Endothelial cell of umbilical vein (primary cell): Measurements from ENCODE around the gene ATXN1. TPM values are rescaled to one million over a fixed set of nuclear protein-coding genes. Genes with fewer than 3 reads are reported as not detected.

Experiments used
- BruUV-seq: library from RNA; stranded (reverse); fragments of 400-500 nt; replicated peaks from 2 replicates; lab custom pipeline; 2021; lab: Mats Ljungman, UMichigan
- CTCF ChIA-PET: fragments of 300-600, 350-600 bp; sonication (Branson Sonifier 250); formaldehyde crosslinking; loops from one replicate; lab custom pipeline; 2021; ENCODE audit warnings: antibody characterized with exemption, inconsistent platforms; lab: Charles Lee
- POLR2A ChIA-PET: fragments of 300-600, 350-600 bp; sonication (Branson Sonifier 250); formaldehyde crosslinking; loops from one replicate; lab custom pipeline; 2021; ENCODE audit warnings: antibody characterized with exemption, inconsistent platforms; lab: Charles Lee
- DNase-seq: peaks from one replicate; pipeline ENCODE4 v3.0.0-alpha.2; 2011; ENCODE audit warnings: low read depth, low spot score
- FAIRE-seq: peaks from 2 replicates; lab custom pipeline; 2011; peaks lifted over from hg19 to GRCh38; lab: Jason Lieb, UNC
- H2AFZ ChIP-seq: 2 replicates; pipeline ENCODE4 v1.6.0; 2012; ENCODE audit warnings: low read depth, low read length, control low read depth, inconsistent platforms
- H3K27ac ChIP-seq: 2 replicates; pipeline ENCODE4 v1.5.1; 2011; ENCODE audit warnings: low read depth, mild to moderate bottlenecking, control low read depth, low read length, moderate library complexity; ENCODE audit not compliant: insufficient read depth
- H3K27me3 ChIP-seq, 2 experiments: 2 replicates each; pipeline versions ENCODE4 v1.6.0 to v1.6.1; 2011; ENCODE audit warnings: low read length in 2 of 2, mixed read lengths in 1 of 2; ENCODE audit not compliant: control insufficient read depth in 2 of 2, insufficient read depth in 2 of 2
- H3K36me3 ChIP-seq, 2 experiments: 2 replicates in 1 of 2; 3 replicates in 1 of 2; pipeline ENCODE4 v1.5.1; 2011; ENCODE audit warnings: low read length in 2 of 2, mild to moderate bottlenecking in 1 of 2, moderate library complexity in 1 of 2; ENCODE audit not compliant: control insufficient read depth in 2 of 2, insufficient read depth in 2 of 2; ENCODE audit errors: extremely low read depth in 1 of 2
- H3K4me1 ChIP-seq: 3 replicates; pipeline ENCODE4 v1.5.1; 2011; ENCODE audit warnings: mild to moderate bottlenecking, low read length; ENCODE audit not compliant: control insufficient read depth, insufficient read depth; ENCODE audit errors: extremely low read depth
- H3K4me2 ChIP-seq: 2 replicates; pipeline ENCODE4 v1.6.1; 2011; ENCODE audit warnings: low read length, control low read depth, mixed read lengths; ENCODE audit not compliant: insufficient read depth
- H3K4me3 ChIP-seq, 3 experiments: fragments of 200-600 bp in 1 of 3; sonication (generic), shearing (Covaris generic) in 1 of 3; replicated peaks in 1 of 3; 2 replicates each; pipeline ENCODE4 v1.5.1; 2011 to 2016; ENCODE audit warnings: control low read depth in 3 of 3, low read length in 3 of 3, mild to moderate bottlenecking in 2 of 3, inconsistent platforms in 1 of 3, low read depth in 1 of 3, moderate library complexity in 1 of 3; ENCODE audit not compliant: insufficient read depth in 1 of 3
- H3K79me2 ChIP-seq: 2 replicates; pipeline ENCODE4 v1.6.0; 2012; ENCODE audit warnings: low read length, inconsistent platforms; ENCODE audit not compliant: control insufficient read depth, insufficient read depth
- H3K9ac ChIP-seq: replicated peaks from 2 replicates; pipeline ENCODE3; 2011; ENCODE audit warnings: low read length, control low read depth; ENCODE audit not compliant: insufficient read depth; ENCODE audit errors: extremely low read depth
- H3K9me1 ChIP-seq: replicated peaks from 3 replicates; pipeline ENCODE4 v1.6.0; 2011; ENCODE audit warnings: mild to moderate bottlenecking, low read length; ENCODE audit not compliant: control insufficient read depth, insufficient read depth; ENCODE audit errors: extremely low read depth
- H3K9me3 ChIP-seq: replicated peaks from 2 replicates; pipeline ENCODE4 v1.5.1; 2012; ENCODE audit warnings: low read length, inconsistent platforms; ENCODE audit not compliant: control insufficient read depth, insufficient read depth
- H4K20me1 ChIP-seq: replicated peaks from 2 replicates; pipeline ENCODE3; 2011; ENCODE audit warnings: mild to moderate bottlenecking, low read length; ENCODE audit not compliant: control insufficient read depth, insufficient read depth; ENCODE audit errors: extremely low read depth
- CTCF ChIP-seq, 2 donors: IDR thresholded peaks; 1 replicate in 1 of 2; 2 replicates in 1 of 2; pipeline ENCODE4 v1.5.1; 2011; ENCODE audit warnings: low read length in 2 of 2, mild to moderate bottlenecking in 2 of 2, moderate library complexity in 2 of 2, control low read depth in 1 of 2, inconsistent platforms in 1 of 2, low read depth in 1 of 2; ENCODE audit not compliant: insufficient read depth in 1 of 2; ENCODE audit errors: extremely low read depth in 1 of 2
- EZH2 ChIP-seq: IDR thresholded peaks from 2 replicates; pipeline ENCODE4 v1.6.1; 2012; ENCODE audit warnings: borderline replicate concordance, low read depth, mild to moderate bottlenecking, moderate library complexity, low read length, inconsistent platforms; ENCODE audit not compliant: severe bottlenecking
- FOS ChIP-seq: IDR thresholded peaks from 2 replicates; pipeline ENCODE4 v1.6.1; 2011; ENCODE audit warnings: mild to moderate bottlenecking, low read length, moderate library complexity, borderline replicate concordance; ENCODE audit not compliant: insufficient read depth
- GATA2 ChIP-seq: IDR thresholded peaks from 2 replicates; pipeline ENCODE4 v1.7.0; 2011; ENCODE audit warnings: low read depth, mild to moderate bottlenecking, moderate library complexity, mixed read lengths, low read length; ENCODE audit not compliant: insufficient read length, insufficient read depth
- JUN ChIP-seq: IDR thresholded peaks from 2 replicates; pipeline ENCODE4 v1.6.1; 2011; ENCODE audit warnings: borderline replicate concordance, low read depth; ENCODE audit not compliant: insufficient read length, insufficient read depth
- MAX ChIP-seq: IDR thresholded peaks from 2 replicates; pipeline ENCODE4 v1.6.1; 2011; ENCODE audit not compliant: insufficient read depth, insufficient read length
- MYC ChIP-seq: IDR thresholded peaks from one replicate; pipeline ENCODE4 v1.6.1; 2011; ENCODE audit warnings: mild to moderate bottlenecking, low read depth, low read length
- POLR2A ChIP-seq: IDR thresholded peaks from 2 replicates; pipeline ENCODE4 v1.6.1; 2012; ENCODE audit warnings: low read depth, mild to moderate bottlenecking, control low read depth, low read length
- POLR2AphosphoS5 ChIP-seq: IDR thresholded peaks from 2 replicates; pipeline ENCODE4 v1.6.1; 2012; ENCODE audit warnings: low read depth, mild to moderate bottlenecking, control low read depth, low read length, moderate library complexity; ENCODE audit not compliant: insufficient read depth
- dilution Hi-C: fragments of 300-500 bp; cut with MboI; formaldehyde crosslinking; loops from one replicate; pipeline ENCODE4 v1.15.0; 2019; ENCODE audit warnings: low sequenced_read_pairs; ENCODE audit not compliant: extremely low pct_ligation_motif_present
- intact Hi-C: fragments of 100-400 bp; cut with micrococcal nuclease; formaldehyde crosslinking; loops from one replicate; pipeline ENCODE4 v1.10.0; 2022
- polyA plus RNA-seq, 4 experiments: library from polyadenylated mRNA; depleted of rRNA in 3 of 4; stranded (reverse) in 3 of 4; unstranded in 1 of 4; fragments of >200 nt; gene quantifications; 2 replicates each; pipeline versions ENCODE4 v1.2.1 to v1.2.3, GENCODE V29; 2011 to 2012; ENCODE audit warnings: missing spikeins in 1 of 4
- total RNA-seq: library from RNA; stranded (reverse); gene quantifications from 2 replicates; pipeline ENCODE4 v1.2.3, GENCODE V29; 2021

ATXN1 gene
- total and polyA plus RNA-seq, 2 donors (not counting 3 experiments of a cell fraction or from before 2014, with no cell fraction given): 16.4 to 33.0 TPM

GRCh38 chr6:16754876-16755275 is 6.4 kb downstream of the ATXN1 start:
- Histone ChIP-seq H3K9me3 (no peaks in the 10 kb centered on the region), H3K4me2 (no peak overlapping the region), H3K9ac (no peak overlapping the region), H3K9me1 (no peaks in the 10 kb centered on the region), H3K27me3 (no peaks in the 10 kb centered on the region), H4K20me1 (no peaks in the 10 kb centered on the region), H2AFZ (no peak overlapping the region), H3K36me3 (no peaks in the 10 kb centered on the region), H3K79me2 (peaks cover 21% of the 10 kb centered on the region), H3K27ac (no peak overlapping the region), H3K4me3 (no peak overlapping the region), H3K4me1 (peaks cover 25% of the 10 kb centered on the region)
- no TSS peak for BruUV-seq
- dilution Hi-C loops (no loop called here), intact Hi-C loops (no loop called here)
- FAIRE-seq (no peak), DNase-seq (no peak)
- ChIA-PET POLR2A (no interaction called here), CTCF (interaction anchor here (0.8 to 2.1 kb wide), 4 partner anchors 8 to 29 kb away, joined by 3 to 10 read pairs (median 4); no protein-coding TSS in a partner anchor)
- TF ChIP-seq JUN (no peak), POLR2A (no peak), FOS (no peak), POLR2AphosphoS5 (no peak), CTCF (IDR thresholded peaks at IDR 0.05; ENCODE audit: extremely low read depth in 1 of 2, insufficient read depth in 1 of 2, low read depth in 1 of 2, low read length in 2 of 2) (no peak), GATA2 (no peak), EZH2 (no peak), MYC (no peak), MAX (no peak)
